HG03103 (cell line): ENCODE data around the gene POU2F2.

Source experiments
- ATAC-seq: cut with Tn5 transposase; IDR thresholded peaks from one replicate; pipeline ENCODE4 v1.9.1; 2021; ENCODE audit warnings: low read depth; ENCODE audit not compliant: unreplicated experiment

POU2F2 gene

GRCh38 chr19:42129399-42130253 is 2.6 kb downstream of the POU2F2 start:
- ATAC-seq, result peak; percentile 37

DNA sequence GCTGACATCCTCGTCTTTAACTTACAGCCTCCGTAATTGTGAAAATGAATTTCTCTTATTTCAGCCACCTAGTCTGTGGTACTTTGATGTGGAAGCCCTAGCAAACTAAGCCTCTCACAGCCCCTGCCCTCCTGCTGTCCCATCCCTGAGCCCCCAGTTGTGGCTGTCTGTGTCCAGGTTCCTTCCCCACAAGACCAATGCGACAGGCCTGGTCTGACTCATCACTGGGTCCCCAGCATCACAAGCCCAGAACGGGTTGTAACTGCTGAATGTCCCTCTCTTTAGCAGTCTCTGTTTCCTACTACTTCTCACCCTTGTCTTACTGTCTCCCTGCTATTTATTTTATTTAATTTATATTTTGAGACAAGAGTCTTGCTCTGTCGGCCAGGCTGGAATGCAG is 5.7 kb downstream of the POU2F2 start:
- ATAC-seq, result no peak

DNA sequence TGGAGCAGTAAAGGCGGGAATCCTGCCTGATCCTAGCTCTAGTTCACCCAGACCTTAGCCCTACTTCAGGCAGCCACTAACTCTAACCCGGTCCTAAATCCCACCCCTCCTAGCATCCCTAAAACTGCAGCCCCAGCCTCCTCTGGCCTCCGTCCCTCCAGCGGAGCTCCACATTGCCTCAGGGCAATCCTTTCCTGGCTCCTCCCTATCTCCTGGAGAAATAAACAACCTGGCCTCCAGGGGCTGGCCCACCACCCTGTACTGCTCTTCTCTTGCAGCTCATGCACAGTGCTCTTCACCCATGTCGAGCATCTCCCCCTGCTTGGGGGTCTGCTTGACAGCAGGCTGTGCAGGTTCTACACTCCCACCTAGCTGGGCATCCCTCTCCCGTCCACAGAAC is 6.7 kb downstream of the POU2F2 start:
- ATAC-seq, result no peak

DNA sequence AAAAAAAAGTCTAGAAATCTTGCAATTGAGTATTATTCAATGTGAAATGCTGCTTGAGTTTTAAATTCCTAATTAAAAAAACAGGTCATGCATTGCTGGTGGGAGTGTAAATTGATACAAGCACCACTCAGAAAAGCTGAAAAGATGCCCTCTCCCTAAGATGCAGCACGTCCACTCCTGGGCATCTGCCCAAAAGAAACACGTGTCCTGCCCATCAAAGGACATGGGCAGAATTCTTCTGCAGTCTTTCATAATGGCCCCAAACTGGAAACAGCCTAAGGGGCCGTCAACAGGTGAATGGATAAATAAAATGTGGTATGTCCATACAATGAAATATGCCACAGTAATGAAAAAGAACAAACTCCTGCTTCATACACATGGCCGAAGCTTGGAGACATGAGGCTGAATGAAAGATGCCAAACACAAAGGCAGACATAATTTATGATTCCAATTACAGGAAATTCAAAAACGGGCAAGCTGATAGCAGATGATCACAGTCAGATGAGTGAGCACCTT is 7.8 kb downstream of the POU2F2 start:
- no peak for ATAC-seq

DNA sequence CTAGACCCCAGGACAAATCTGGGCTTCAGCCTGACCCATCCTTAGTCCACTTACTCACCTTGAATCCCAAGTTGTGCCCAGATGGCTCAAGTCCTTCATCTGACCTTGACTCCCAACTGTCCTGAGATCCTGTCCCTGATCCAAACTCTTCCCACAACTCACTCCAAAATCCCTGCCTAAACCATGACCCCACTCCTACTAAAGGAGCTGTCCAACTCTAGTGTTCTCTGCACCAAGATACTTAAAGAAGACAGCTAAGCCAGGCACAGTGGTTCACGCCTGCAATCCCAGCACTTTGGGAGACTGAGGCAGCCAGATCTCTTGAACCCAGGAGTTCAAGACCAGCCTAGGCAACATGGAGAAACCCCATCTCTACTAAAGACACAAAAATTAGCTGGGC is 8.5 kb downstream of the POU2F2 start:
- ATAC-seq, result no peak

DNA sequence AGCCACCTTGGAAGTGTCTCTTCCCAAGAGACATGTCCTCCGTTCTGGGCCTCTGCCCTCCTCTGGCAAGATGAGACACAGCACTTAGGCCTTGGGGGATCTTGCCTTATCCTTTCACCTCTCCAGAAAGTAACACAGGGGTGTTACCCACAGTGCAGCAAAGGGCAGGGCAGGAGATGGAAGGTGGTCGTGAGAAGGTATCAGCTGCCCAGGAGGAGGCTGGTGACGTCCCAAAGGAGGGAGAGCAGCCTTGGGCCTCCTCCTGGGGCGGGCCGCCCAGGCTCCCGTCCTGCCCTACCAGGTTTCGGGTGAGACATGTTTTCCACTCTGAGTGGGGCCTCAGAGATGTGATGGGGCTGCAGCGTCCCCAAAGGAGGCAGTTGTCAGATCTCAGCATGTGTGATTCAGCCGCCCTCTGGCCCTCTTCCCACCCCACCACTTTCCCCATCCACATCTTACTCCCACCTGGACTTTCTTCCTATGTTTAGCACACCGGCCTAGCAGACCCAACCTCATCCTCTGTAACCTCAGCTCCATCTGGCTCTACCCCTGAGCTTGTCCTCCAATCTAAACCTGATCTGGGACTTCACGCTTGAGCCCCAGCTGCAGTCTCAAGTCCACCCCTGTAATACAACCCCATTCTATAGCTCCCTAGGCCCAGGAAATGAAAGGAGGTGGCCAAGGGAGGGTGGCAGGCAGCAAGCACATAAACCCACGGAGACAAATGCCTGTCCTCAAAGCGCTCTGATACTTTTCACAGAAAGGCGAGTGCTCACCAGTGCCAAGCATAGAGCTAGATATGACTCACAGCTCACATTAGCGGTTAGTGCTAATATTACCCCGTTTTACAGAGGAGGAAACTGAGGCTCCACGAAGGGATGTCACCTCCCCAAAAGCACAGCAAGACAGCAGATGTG is 9.3 kb downstream of the POU2F2 start:
- ATAC-seq, result no peak

GRCh38 chr19:42121656-42122069 is 10.6 kb downstream of the POU2F2 start:
- no peak for ATAC-seq

DNA sequence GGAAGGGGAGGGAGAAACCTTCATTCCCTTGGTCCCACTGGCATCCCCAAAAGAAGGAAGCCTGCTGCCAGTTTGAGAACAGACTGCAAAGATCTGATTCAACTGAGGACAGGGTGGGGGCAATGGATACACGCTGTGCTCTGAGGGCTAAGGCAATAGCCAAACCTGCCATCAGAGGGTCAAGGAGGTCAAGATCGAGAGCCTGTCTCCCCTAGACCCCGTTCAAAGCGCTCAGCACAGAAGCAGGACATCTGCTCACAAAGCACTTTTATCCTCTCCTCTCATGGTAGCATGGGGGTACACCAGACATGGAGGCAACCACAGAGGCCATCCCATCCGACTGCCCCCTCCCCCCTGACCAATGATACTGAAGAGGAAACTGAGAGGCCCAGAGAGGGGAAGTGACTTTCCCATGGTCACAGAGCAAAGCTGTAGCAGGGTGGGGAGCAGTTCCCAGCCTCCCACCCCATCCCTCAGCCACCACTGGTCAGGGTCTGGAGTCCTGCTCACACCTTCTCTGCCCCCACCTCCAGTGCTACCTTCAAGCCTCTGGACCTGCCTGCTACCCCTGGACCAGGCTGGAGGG is 11.1 kb downstream of the POU2F2 start:
- no peak for ATAC-seq

- no peak for ATAC-seq
Measured at GRCh38 chr19:42120276-42120980, 11.8 kb downstream of the POU2F2 start.

DNA sequence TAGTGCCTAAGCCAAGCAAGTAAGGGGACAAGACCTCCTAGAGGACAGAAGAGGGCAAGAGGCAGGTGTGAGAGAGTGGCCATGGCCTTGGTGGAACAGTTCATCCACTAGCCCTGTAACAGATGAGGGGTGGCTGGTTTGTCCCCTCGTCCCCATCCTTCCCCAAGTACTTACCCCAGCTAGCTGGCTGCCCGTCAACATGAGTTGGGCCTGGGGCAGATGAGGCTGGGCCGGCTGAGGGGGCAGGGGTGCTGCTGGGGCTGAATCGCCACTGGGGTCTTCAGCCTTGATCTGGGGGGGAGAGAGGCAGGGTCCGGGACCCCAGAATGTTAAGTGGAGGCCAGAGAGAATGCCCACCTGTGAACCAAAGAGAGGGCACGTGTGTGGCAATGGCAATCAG is 15.2 kb downstream of the POU2F2 start:
- no peak for ATAC-seq

DNA sequence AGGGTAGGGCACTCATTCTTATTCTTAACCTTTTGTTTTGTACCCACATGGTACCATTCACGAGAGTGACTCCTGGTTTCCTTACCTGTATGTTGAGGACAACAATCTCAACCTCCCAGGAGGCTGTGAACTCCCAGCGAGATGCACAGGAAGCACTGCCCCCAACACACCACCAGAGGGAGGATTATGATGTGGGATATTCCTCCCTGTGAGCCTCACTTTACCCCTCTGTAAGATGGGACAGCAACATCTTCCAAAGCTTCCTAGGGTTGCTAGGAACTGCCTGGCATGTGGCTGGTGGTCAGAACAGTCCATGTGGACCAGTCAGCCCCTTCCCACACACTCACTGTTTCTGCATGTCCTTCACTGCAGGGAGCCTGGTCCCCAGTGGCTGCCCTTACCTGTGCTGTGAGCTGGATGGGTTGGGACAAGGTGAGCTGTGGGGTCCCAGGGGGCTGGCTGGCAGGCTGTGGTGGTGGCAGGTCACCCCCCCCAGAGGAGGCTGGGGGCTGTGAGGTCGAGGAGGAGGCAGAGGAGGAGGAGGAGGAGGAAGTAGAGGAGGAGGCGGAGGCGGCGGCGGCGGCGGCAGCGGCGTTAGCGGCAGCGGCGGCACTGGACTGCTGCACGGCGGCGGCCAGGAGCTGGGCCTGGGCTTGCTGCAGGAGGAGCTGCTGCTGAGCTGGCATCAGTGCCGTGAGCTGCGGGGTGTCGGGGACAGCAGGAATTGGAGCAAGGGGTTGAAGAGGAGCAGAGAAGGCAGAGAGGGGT is 15.8 kb downstream of the POU2F2 start:
- ATAC-seq, result no peak

DNA sequence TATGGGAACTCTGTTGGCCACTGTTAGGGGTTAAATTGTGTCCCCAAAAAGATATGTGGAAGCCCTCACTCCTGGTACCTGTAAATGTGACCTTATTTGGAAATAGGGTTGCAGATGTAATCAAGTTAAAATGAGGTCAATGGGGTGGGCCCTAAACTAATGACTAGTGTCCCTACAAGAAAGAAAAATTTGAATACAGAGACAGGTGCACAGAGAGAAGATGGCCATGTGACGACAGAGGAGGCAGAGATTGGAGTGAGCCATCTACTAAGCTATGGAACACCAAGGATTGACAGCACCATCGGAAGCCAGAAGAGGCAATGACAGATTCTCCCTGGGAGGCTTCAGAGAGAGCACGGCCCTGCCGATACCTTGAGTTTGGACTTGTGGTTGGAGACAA is 16.5 kb downstream of the POU2F2 start:
- no peak for ATAC-seq

- no peak for ATAC-seq
Measured at GRCh38 chr19:42115219-42115618, 17.0 kb downstream of the POU2F2 start.

GRCh38 chr19:42114412-42114811 is 17.8 kb downstream of the POU2F2 start:
- ATAC-seq, result peak; percentile 53

GRCh38 chr19:42113641-42114348 is 18.5 kb downstream of the POU2F2 start:
- no peak for ATAC-seq

- ATAC-seq, result no peak
Measured at GRCh38 chr19:42111811-42112210, 20.4 kb downstream of the POU2F2 start.

DNA sequence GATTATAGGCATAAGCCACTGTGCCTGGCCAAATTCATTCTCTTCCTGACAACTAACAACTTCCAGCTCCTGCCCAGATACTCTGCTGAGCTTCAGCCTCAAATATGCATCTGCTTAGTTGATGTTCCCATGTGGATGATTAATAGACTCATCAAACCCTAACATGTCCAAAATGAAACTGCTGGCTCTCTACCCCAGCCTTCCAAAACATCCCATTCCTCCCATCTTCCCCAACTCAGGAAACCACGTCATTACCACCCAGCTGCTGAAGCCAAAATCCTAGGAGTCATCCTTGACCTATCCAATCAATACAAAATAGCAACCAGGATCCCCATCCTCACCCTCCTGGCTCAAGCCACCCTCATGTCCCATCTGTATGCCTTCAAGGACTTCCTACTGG is 20.9 kb downstream of the POU2F2 start:
- no peak for ATAC-seq

- ATAC-seq, result no peak
Measured at GRCh38 chr19:42110658-42111057, 21.6 kb downstream of the POU2F2 start.

GRCh38 chr19:42109896-42110295 is 22.4 kb downstream of the POU2F2 start:
- ATAC-seq, result no peak
